Endothelial cell of umbilical vein (primary cell): ENCODE measurements around the gene YPEL4. TPM values are rescaled to one million over a fixed set of nuclear protein-coding genes. Genes with fewer than 3 reads are reported as not detected.

ENCODE experiments used
- BruUV-seq: library from RNA; stranded (reverse); fragments of 400-500 nt; replicated peaks from 2 replicates; lab custom pipeline; 2021; lab: Mats Ljungman, UMichigan
- CTCF ChIA-PET: fragments of 300-600, 350-600 bp; sonication (Branson Sonifier 250); formaldehyde crosslinking; loops from one replicate; lab custom pipeline; 2021; ENCODE audit warnings: antibody characterized with exemption, inconsistent platforms; lab: Charles Lee
- POLR2A ChIA-PET: fragments of 300-600, 350-600 bp; sonication (Branson Sonifier 250); formaldehyde crosslinking; loops from one replicate; lab custom pipeline; 2021; ENCODE audit warnings: antibody characterized with exemption, inconsistent platforms; lab: Charles Lee
- DNase-seq: peaks from one replicate; pipeline ENCODE4 v3.0.0-alpha.2; 2011; ENCODE audit warnings: low read depth, low spot score
- FAIRE-seq: peaks from 2 replicates; lab custom pipeline; 2011; peaks lifted over from hg19 to GRCh38; lab: Jason Lieb, UNC
- H2AFZ ChIP-seq: 2 replicates; pipeline ENCODE4 v1.6.0; 2012; ENCODE audit warnings: low read depth, low read length, control low read depth, inconsistent platforms
- H3K27ac ChIP-seq: 2 replicates; pipeline ENCODE4 v1.5.1; 2011; ENCODE audit warnings: low read depth, mild to moderate bottlenecking, control low read depth, low read length, moderate library complexity; ENCODE audit not compliant: insufficient read depth
- H3K27me3 ChIP-seq, 2 experiments: 2 replicates each; pipeline versions ENCODE4 v1.6.0 to v1.6.1; 2011; ENCODE audit warnings: low read length in 2 of 2, mixed read lengths in 1 of 2; ENCODE audit not compliant: control insufficient read depth in 2 of 2, insufficient read depth in 2 of 2
- H3K36me3 ChIP-seq, 2 experiments: 2 replicates in 1 of 2; 3 replicates in 1 of 2; pipeline ENCODE4 v1.5.1; 2011; ENCODE audit warnings: low read length in 2 of 2, mild to moderate bottlenecking in 1 of 2, moderate library complexity in 1 of 2; ENCODE audit not compliant: control insufficient read depth in 2 of 2, insufficient read depth in 2 of 2; ENCODE audit errors: extremely low read depth in 1 of 2
- H3K4me1 ChIP-seq: 3 replicates; pipeline ENCODE4 v1.5.1; 2011; ENCODE audit warnings: mild to moderate bottlenecking, low read length; ENCODE audit not compliant: control insufficient read depth, insufficient read depth; ENCODE audit errors: extremely low read depth
- H3K4me2 ChIP-seq: 2 replicates; pipeline ENCODE4 v1.6.1; 2011; ENCODE audit warnings: low read length, control low read depth, mixed read lengths; ENCODE audit not compliant: insufficient read depth
- H3K4me3 ChIP-seq, 3 experiments: fragments of 200-600 bp in 1 of 3; sonication (generic), shearing (Covaris generic) in 1 of 3; replicated peaks in 1 of 3; 2 replicates each; pipeline ENCODE4 v1.5.1; 2011 to 2016; ENCODE audit warnings: control low read depth in 3 of 3, low read length in 3 of 3, mild to moderate bottlenecking in 2 of 3, inconsistent platforms in 1 of 3, low read depth in 1 of 3, moderate library complexity in 1 of 3; ENCODE audit not compliant: insufficient read depth in 1 of 3
- H3K79me2 ChIP-seq: 2 replicates; pipeline ENCODE4 v1.6.0; 2012; ENCODE audit warnings: low read length, inconsistent platforms; ENCODE audit not compliant: control insufficient read depth, insufficient read depth
- H3K9ac ChIP-seq: replicated peaks from 2 replicates; pipeline ENCODE3; 2011; ENCODE audit warnings: low read length, control low read depth; ENCODE audit not compliant: insufficient read depth; ENCODE audit errors: extremely low read depth
- H3K9me1 ChIP-seq: replicated peaks from 3 replicates; pipeline ENCODE4 v1.6.0; 2011; ENCODE audit warnings: mild to moderate bottlenecking, low read length; ENCODE audit not compliant: control insufficient read depth, insufficient read depth; ENCODE audit errors: extremely low read depth
- H3K9me3 ChIP-seq: replicated peaks from 2 replicates; pipeline ENCODE4 v1.5.1; 2012; ENCODE audit warnings: low read length, inconsistent platforms; ENCODE audit not compliant: control insufficient read depth, insufficient read depth
- H4K20me1 ChIP-seq: replicated peaks from 2 replicates; pipeline ENCODE3; 2011; ENCODE audit warnings: mild to moderate bottlenecking, low read length; ENCODE audit not compliant: control insufficient read depth, insufficient read depth; ENCODE audit errors: extremely low read depth
- EZH2 ChIP-seq: IDR thresholded peaks from 2 replicates; pipeline ENCODE4 v1.6.1; 2012; ENCODE audit warnings: borderline replicate concordance, low read depth, mild to moderate bottlenecking, moderate library complexity, low read length, inconsistent platforms; ENCODE audit not compliant: severe bottlenecking
- FOS ChIP-seq: IDR thresholded peaks from 2 replicates; pipeline ENCODE4 v1.6.1; 2011; ENCODE audit warnings: mild to moderate bottlenecking, low read length, moderate library complexity, borderline replicate concordance; ENCODE audit not compliant: insufficient read depth
- GATA2 ChIP-seq: IDR thresholded peaks from 2 replicates; pipeline ENCODE4 v1.7.0; 2011; ENCODE audit warnings: low read depth, mild to moderate bottlenecking, moderate library complexity, mixed read lengths, low read length; ENCODE audit not compliant: insufficient read length, insufficient read depth
- JUN ChIP-seq: IDR thresholded peaks from 2 replicates; pipeline ENCODE4 v1.6.1; 2011; ENCODE audit warnings: borderline replicate concordance, low read depth; ENCODE audit not compliant: insufficient read length, insufficient read depth
- MYC ChIP-seq: IDR thresholded peaks from one replicate; pipeline ENCODE4 v1.6.1; 2011; ENCODE audit warnings: mild to moderate bottlenecking, low read depth, low read length
- POLR2A ChIP-seq: IDR thresholded peaks from 2 replicates; pipeline ENCODE4 v1.6.1; 2012; ENCODE audit warnings: low read depth, mild to moderate bottlenecking, control low read depth, low read length
- POLR2AphosphoS5 ChIP-seq: IDR thresholded peaks from 2 replicates; pipeline ENCODE4 v1.6.1; 2012; ENCODE audit warnings: low read depth, mild to moderate bottlenecking, control low read depth, low read length, moderate library complexity; ENCODE audit not compliant: insufficient read depth
- dilution Hi-C: fragments of 300-500 bp; cut with MboI; formaldehyde crosslinking; loops from one replicate; pipeline ENCODE4 v1.15.0; 2019; ENCODE audit warnings: low sequenced_read_pairs; ENCODE audit not compliant: extremely low pct_ligation_motif_present
- intact Hi-C: fragments of 100-400 bp; cut with micrococcal nuclease; formaldehyde crosslinking; loops from one replicate; pipeline ENCODE4 v1.10.0; 2022
- polyA plus RNA-seq, 4 experiments: library from polyadenylated mRNA; depleted of rRNA in 3 of 4; stranded (reverse) in 3 of 4; unstranded in 1 of 4; fragments of >200 nt; gene quantifications; 2 replicates each; pipeline versions ENCODE4 v1.2.1 to v1.2.3, GENCODE V29; 2011 to 2012; ENCODE audit warnings: missing spikeins in 1 of 4
- total RNA-seq: library from RNA; stranded (reverse); gene quantifications from 2 replicates; pipeline ENCODE4 v1.2.3, GENCODE V29; 2021
- TF ChIP-seq, protein P1 (sequence below): IDR thresholded peaks from 2 replicates; pipeline ENCODE4 v1.6.1; 2011; ENCODE audit not compliant: insufficient read depth, insufficient read length
- TF ChIP-seq, protein P2 (sequence below), 2 donors: IDR thresholded peaks; 1 replicate in 1 of 2; 2 replicates in 1 of 2; pipeline ENCODE4 v1.5.1; 2011; ENCODE audit warnings: low read length in 2 of 2, mild to moderate bottlenecking in 2 of 2, moderate library complexity in 2 of 2, control low read depth in 1 of 2, inconsistent platforms in 1 of 2, low read depth in 1 of 2; ENCODE audit not compliant: insufficient read depth in 1 of 2; ENCODE audit errors: extremely low read depth in 1 of 2

YPEL4 gene
- total and polyA plus RNA-seq, 2 donors (not counting 3 experiments of a cell fraction or from before 2014, with no cell fraction given) = 0.03 to 0.24 TPM

DNA sequence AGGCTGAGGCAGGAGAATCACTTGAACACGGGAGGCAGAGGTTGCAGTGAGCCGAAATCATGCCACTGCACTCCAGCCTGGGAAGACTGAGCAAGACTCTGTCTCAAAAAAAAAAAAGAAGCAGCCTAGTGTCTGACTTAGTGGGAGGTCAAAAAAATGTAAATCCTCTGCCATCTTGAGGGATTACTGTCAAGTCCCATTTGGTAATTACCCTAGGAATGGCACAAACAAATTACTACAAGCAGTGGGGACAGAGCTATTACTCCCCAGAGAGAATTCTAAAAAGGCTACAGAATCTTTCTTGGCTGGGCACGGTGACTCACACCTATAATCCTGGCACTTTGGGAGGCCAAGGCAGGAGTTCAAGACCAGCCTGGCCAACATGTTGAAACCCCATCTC, 48.4 kb downstream of the YPEL4 start:
- Histone ChIP-seq H3K9me1 (no peaks in the 10 kb centered on the region), H3K9me3 (no peaks in the 10 kb centered on the region), H3K4me3 (no peak overlapping the region), H3K36me3 (no peaks in the 10 kb centered on the region), H3K27ac (no peak overlapping the region), H3K79me2 (no peaks in the 10 kb centered on the region), H3K27me3 (peaks cover 19 to 22% of the 10 kb centered on the region in 2 experiments), H3K4me2 (no peak overlapping the region), H2AFZ (no peak overlapping the region), H3K9ac (no peak overlapping the region), H4K20me1 (no peaks in the 10 kb centered on the region), H3K4me1 (no peaks in the 10 kb centered on the region)
- intact Hi-C loops = no loop called here
- FAIRE-seq = no peak
- CTCF ChIA-PET = no interaction called here
- dilution Hi-C loops = no loop called here
- TF ChIP-seq FOS (no peak), POLR2A (no peak), EZH2 (no peak), MYC (no peak), POLR2AphosphoS5 (no peak), JUN (no peak), GATA2 (no peak)
- TF ChIP-seq, protein P1, sequence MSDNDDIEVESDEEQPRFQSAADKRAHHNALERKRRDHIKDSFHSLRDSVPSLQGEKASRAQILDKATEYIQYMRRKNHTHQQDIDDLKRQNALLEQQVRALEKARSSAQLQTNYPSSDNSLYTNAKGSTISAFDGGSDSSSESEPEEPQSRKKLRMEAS = no peak
- TF ChIP-seq, protein P2, sequence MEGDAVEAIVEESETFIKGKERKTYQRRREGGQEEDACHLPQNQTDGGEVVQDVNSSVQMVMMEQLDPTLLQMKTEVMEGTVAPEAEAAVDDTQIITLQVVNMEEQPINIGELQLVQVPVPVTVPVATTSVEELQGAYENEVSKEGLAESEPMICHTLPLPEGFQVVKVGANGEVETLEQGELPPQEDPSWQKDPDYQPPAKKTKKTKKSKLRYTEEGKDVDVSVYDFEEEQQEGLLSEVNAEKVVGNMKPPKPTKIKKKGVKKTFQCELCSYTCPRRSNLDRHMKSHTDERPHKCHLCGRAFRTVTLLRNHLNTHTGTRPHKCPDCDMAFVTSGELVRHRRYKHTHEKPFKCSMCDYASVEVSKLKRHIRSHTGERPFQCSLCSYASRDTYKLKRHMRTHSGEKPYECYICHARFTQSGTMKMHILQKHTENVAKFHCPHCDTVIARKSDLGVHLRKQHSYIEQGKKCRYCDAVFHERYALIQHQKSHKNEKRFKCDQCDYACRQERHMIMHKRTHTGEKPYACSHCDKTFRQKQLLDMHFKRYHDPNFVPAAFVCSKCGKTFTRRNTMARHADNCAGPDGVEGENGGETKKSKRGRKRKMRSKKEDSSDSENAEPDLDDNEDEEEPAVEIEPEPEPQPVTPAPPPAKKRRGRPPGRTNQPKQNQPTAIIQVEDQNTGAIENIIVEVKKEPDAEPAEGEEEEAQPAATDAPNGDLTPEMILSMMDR (IDR thresholded peaks at IDR 0.05; ENCODE audit: extremely low read depth in 1 of 2, insufficient read depth in 1 of 2, low read depth in 1 of 2, low read length in 2 of 2) = no peak
- POLR2A ChIA-PET = no interaction called here
- DNase-seq = no peak
- no TSS peak for BruUV-seq
